H1 (cell line): ENCODE data around the gene PRKCI.

Experiments used
- ASH2L ChIP-seq: fragments of 200-600, 300-600 bp; sonication (generic); IDR thresholded peaks from one replicate; pipeline ENCODE4 v1.7.1; 2017; ENCODE audit warnings: low read length
- CBX8 ChIP-seq: fragments of 300-800, 300-1000 bp; sonication (generic); IDR thresholded peaks from 2 replicates; pipeline ENCODE4 v1.7.1; 2016; ENCODE audit warnings: low read depth, low read length, borderline replicate concordance
- CHD1 ChIP-seq: IDR thresholded peaks from 2 replicates; pipeline ENCODE4 v1.6.1; 2012; ENCODE audit warnings: low read depth, low read length, improper control_type of control experiment
- CTBP2 ChIP-seq: IDR thresholded peaks from 2 replicates; pipeline ENCODE4 v1.7.0; 2011; ENCODE audit warnings: borderline replicate concordance, mild to moderate bottlenecking, moderate library complexity, mixed read lengths, low read length; ENCODE audit not compliant: insufficient read depth, insufficient read length
- EZH2 ChIP-seq: fragments of 200-600 bp; sonication (generic); IDR thresholded peaks from 2 replicates; pipeline ENCODE4 v1.7.1; 2012; ENCODE audit warnings: low read depth, mild to moderate bottlenecking, moderate library complexity, low read length, inconsistent platforms; ENCODE audit not compliant: severe bottlenecking
- HDAC2 ChIP-seq, 2 experiments: fragments of 300-600 bp in 1 of 2; sonication (generic) in 1 of 2; IDR thresholded peaks; 2 replicates each; pipeline ENCODE4 v1.6.1; 2011 to 2012; ENCODE audit warnings: low read depth in 2 of 2, low read length in 2 of 2, mild to moderate bottlenecking in 2 of 2, moderate library complexity in 2 of 2, borderline replicate concordance in 1 of 2, inconsistent platforms in 1 of 2
- POLR2A ChIP-seq, 2 experiments: IDR thresholded peaks; 1 replicate in 1 of 2; 2 replicates in 1 of 2; pipeline ENCODE4 v1.6.1; 2011; ENCODE audit warnings: low read depth in 2 of 2, low read length in 2 of 2, mild to moderate bottlenecking in 2 of 2; ENCODE audit errors: control extremely low read depth in 1 of 2
- RFX5 ChIP-seq: IDR thresholded peaks from 2 replicates; pipeline ENCODE4 v1.6.1; 2011; ENCODE audit warnings: low read depth, low read length, improper control_type of control experiment, borderline replicate concordance
- SUZ12 ChIP-seq: fragments of 200-600 bp; sonication (generic); IDR thresholded peaks from 2 replicates; pipeline ENCODE4 v1.6.1; 2012; ENCODE audit warnings: mild to moderate bottlenecking, inconsistent platforms, low read length, moderate library complexity, mixed read lengths
- TF ChIP-seq, protein P1 (sequence below): IDR thresholded peaks from 2 replicates; pipeline ENCODE4 v1.6.1; 2012; ENCODE audit warnings: inconsistent platforms
- TF ChIP-seq, protein P2 (sequence below), 3 experiments: IDR thresholded peaks; 1 replicate in 2 of 3; 2 replicates in 1 of 3; pipeline versions ENCODE4 v1.5.1 to v1.6.1; 2011; ENCODE audit warnings: low read length in 3 of 3, mild to moderate bottlenecking in 3 of 3, inconsistent platforms in 2 of 3, low read depth in 1 of 3, moderate library complexity in 1 of 3; ENCODE audit not compliant: insufficient read depth in 1 of 3; ENCODE audit errors: control extremely low read depth in 1 of 3
- TF ChIP-seq, protein P3 (sequence below): IDR thresholded peaks from 2 replicates; pipeline ENCODE4 v1.6.1; 2011; ENCODE audit warnings: low read depth, mild to moderate bottlenecking, low read length; ENCODE audit not compliant: insufficient read depth

DNA sequence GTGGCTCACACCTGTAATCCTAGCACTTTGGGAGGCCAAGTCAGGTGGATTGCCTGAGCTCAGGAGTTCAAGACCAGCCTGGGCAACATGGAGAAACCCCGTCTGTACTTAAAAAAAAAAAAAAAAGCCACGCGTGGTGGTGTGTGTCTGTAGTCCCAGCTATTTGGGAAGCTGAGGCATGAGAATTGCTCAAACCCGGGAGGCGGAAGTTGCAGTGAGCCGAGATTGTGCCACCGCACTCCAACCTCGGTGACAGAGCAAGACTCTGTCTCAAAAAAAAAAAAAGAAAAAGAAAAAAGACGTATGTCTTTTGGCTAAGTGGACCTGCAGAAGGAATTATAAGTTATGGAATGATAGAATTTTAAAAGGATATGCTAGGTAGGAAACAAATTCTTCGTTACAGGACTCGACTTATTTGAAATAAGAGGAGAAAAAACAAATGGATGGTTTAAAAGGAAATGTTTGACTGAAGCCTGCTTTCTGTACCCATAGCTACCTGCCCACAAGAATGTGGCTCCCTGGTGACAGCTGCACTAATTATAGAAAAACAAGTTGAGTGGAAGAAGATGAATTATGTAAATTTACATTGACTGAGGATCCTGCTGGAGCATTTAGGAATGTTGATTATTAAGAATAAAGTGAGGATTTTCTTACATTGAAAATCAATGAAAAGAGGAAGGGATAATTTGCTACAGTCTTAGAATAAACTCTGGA is 99.3 kb downstream of the PRKCI start:
- TF ChIP-seq CHD1 (no peak), SUZ12 (no peak), ASH2L (no peak), EZH2 (no peak), HDAC2 (IDR thresholded peaks at IDR 0.05; ENCODE audit: borderline replicate concordance in 1 of 2, low read depth in 2 of 2, low read length in 2 of 2) (no peak), RFX5 (no peak), CTBP2 (no peak), POLR2A (IDR thresholded peaks at IDR 0.05; ENCODE audit: control extremely low read depth in 1 of 2, low read depth in 2 of 2, low read length in 2 of 2) (no peak), CBX8 (no peak)
- TF ChIP-seq, protein P1, sequence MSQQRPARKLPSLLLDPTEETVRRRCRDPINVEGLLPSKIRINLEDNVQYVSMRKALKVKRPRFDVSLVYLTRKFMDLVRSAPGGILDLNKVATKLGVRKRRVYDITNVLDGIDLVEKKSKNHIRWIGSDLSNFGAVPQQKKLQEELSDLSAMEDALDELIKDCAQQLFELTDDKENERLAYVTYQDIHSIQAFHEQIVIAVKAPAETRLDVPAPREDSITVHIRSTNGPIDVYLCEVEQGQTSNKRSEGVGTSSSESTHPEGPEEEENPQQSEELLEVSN: no peak
- TF ChIP-seq, protein P2, sequence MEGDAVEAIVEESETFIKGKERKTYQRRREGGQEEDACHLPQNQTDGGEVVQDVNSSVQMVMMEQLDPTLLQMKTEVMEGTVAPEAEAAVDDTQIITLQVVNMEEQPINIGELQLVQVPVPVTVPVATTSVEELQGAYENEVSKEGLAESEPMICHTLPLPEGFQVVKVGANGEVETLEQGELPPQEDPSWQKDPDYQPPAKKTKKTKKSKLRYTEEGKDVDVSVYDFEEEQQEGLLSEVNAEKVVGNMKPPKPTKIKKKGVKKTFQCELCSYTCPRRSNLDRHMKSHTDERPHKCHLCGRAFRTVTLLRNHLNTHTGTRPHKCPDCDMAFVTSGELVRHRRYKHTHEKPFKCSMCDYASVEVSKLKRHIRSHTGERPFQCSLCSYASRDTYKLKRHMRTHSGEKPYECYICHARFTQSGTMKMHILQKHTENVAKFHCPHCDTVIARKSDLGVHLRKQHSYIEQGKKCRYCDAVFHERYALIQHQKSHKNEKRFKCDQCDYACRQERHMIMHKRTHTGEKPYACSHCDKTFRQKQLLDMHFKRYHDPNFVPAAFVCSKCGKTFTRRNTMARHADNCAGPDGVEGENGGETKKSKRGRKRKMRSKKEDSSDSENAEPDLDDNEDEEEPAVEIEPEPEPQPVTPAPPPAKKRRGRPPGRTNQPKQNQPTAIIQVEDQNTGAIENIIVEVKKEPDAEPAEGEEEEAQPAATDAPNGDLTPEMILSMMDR (IDR thresholded peaks at IDR 0.05; ENCODE audit: control extremely low read depth in 1 of 3, insufficient read depth in 1 of 3, low read depth in 1 of 3, low read length in 3 of 3): no peak
- TF ChIP-seq, protein P3, sequence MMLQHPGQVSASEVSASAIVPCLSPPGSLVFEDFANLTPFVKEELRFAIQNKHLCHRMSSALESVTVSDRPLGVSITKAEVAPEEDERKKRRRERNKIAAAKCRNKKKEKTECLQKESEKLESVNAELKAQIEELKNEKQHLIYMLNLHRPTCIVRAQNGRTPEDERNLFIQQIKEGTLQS: no peak
